Measurements from ENCODE around the gene MAD1L1. TPM values are rescaled to one million over a fixed set of nuclear protein-coding genes. Genes with fewer than 3 reads are reported as not detected.

MAD1L1 gene
- total and polyA plus RNA-seq, 2 of the 13 experiments (the other 11 are each of a cell fraction or from before 2014, with no cell fraction given): 17.4 to 64.7 TPM

DNA sequence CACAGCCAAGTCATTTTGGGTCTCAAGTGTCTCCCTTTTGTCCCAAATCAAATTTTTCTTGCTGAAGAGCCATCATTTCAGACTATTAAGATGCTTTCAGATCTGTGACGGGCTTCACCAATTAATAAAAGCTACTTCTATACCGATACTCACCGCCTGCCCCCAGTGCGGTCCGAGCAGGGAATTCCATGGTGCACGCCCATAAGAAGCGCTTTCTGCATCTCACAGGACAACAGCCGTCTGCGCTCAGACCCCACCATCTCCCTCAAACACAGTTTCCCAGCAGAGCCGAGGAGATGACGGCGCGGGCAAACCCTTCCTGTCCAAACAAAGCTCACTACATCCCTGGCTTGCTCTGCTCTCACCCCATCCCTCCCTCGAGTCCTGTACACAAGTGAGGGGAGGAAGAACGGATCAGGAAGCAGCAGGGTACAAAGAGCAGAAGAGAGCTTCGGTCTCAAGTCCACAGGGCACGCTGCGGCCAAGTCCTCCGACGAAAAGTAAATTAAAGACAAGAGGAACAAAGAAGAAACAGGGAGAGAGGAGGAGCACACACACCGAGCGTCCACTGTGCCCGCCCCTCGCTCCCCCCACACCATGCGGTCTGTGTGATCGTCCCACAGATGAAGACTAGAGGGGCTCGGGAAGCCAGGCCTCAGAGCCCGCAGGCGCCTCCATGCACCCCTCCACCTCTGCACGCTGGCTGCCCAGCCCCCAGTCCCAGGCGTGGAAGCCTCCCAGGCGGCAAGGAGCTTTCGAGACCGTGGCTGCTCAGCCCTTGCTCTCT lies 121.9 kb downstream of the MAD1L1 start (continued):
- no peak for TF ChIP-seq RNF219 (CRISPR knock-in tag; IDR thresholded peaks at IDR 0.05)
- TF ChIP-seq CEBPG (CRISPR knock-in tag; IDR thresholded peaks at IDR 0.05): 0 out of 2 replicates have a peak, but pooled peaks have one; percentile 16
- TF ChIP-seq U2AF1 (optimal IDR thresholded peaks at IDR 0.05; ENCODE audit: low read depth, low read length): peak; percentile 53
- no peak for TF ChIP-seq ZNF337 (CRISPR knock-in tag; IDR thresholded peaks at IDR 0.05; ENCODE audit: borderline replicate concordance, low read depth)
- no peak for TF ChIP-seq ARNTL (CRISPR knock-in tag; IDR thresholded peaks at IDR 0.05)
- peak; percentile 99 for TF ChIP-seq HNF4A (CRISPR knock-in tag; IDR thresholded peaks at IDR 0.05)
- TF ChIP-seq EHMT2 (IDR thresholded peaks at IDR 0.05; ENCODE audit: borderline replicate concordance, low read depth, low read length): no peak
- peak; percentile 84 for TF ChIP-seq ARID5B (CRISPR knock-in tag; IDR thresholded peaks at IDR 0.05)
- TF ChIP-seq SRSF1 (optimal IDR thresholded peaks at IDR 0.05; ENCODE audit: low read depth, low read length): peak; percentile 38
- TF ChIP-seq ZFP1 (CRISPR knock-in tag; IDR thresholded peaks at IDR 0.05): peak; percentile 64; the same call in 1 of the 2 replicates
- no peak for TF ChIP-seq HNRNPUL1 (IDR thresholded peaks at IDR 0.05; ENCODE audit: low read depth, low read length)
- TF ChIP-seq MTA3 (CRISPR knock-in tag; IDR thresholded peaks at IDR 0.05): no peak
- peak; percentile 73 for TF ChIP-seq ZBTB7B (CRISPR knock-in tag; IDR thresholded peaks at IDR 0.05)
- TF ChIP-seq ESRRA (CRISPR knock-in tag; IDR thresholded peaks at IDR 0.05; ENCODE audit: low read depth): peak; percentile 92
- no peak; the same call in 1 of the 2 replicates for TF ChIP-seq ZNF281 (CRISPR knock-in tag; IDR thresholded peaks at IDR 0.05; ENCODE audit: borderline replicate concordance)
- no peak for TF ChIP-seq ZBTB39 (CRISPR knock-in tag; IDR thresholded peaks at IDR 0.05)
- TF ChIP-seq SALL1 (CRISPR knock-in tag; IDR thresholded peaks at IDR 0.05): peak; percentile 95
- peak; percentile 87; the same call in 1 of the 2 replicates for TF ChIP-seq DMAP1 (CRISPR knock-in tag; IDR thresholded peaks at IDR 0.05)
- TF ChIP-seq POLR2AphosphoS5 (IDR thresholded peaks at IDR 0.05; ENCODE audit: low read depth, low read length): no peak
- TF ChIP-seq DNMT1 (CRISPR knock-in tag; IDR thresholded peaks at IDR 0.05): no peak

Data from HepG2 (cell line).